Measurements from ENCODE around the gene SETD5.

SETD5 gene

GRCh38 chr3:9409981-9410854, 12.8 kb downstream of the SETD5 start:
- no peak for ATAC-seq
- TF ChIP-seq, protein P1, sequence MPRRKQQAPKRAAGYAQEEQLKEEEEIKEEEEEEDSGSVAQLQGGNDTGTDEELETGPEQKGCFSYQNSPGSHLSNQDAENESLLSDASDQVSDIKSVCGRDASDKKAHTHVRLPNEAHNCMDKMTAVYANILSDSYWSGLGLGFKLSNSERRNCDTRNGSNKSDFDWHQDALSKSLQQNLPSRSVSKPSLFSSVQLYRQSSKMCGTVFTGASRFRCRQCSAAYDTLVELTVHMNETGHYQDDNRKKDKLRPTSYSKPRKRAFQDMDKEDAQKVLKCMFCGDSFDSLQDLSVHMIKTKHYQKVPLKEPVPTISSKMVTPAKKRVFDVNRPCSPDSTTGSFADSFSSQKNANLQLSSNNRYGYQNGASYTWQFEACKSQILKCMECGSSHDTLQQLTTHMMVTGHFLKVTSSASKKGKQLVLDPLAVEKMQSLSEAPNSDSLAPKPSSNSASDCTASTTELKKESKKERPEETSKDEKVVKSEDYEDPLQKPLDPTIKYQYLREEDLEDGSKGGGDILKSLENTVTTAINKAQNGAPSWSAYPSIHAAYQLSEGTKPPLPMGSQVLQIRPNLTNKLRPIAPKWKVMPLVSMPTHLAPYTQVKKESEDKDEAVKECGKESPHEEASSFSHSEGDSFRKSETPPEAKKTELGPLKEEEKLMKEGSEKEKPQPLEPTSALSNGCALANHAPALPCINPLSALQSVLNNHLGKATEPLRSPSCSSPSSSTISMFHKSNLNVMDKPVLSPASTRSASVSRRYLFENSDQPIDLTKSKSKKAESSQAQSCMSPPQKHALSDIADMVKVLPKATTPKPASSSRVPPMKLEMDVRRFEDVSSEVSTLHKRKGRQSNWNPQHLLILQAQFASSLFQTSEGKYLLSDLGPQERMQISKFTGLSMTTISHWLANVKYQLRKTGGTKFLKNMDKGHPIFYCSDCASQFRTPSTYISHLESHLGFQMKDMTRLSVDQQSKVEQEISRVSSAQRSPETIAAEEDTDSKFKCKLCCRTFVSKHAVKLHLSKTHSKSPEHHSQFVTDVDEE (CRISPR knock-in tag; IDR thresholded peaks at IDR 0.05): no peak
- no peak for TF ChIP-seq GLIS3 (CRISPR knock-in tag; IDR thresholded peaks at IDR 0.05)
- no peak for TF ChIP-seq ZFP3 (CRISPR knock-in tag; IDR thresholded peaks at IDR 0.05)
- no peak for TF ChIP-seq BACH2 (CRISPR knock-in tag; IDR thresholded peaks at IDR 0.05; ENCODE audit: borderline replicate concordance)
- TF ChIP-seq ZNF8 (CRISPR knock-in tag; IDR thresholded peaks at IDR 0.05): no peak
- no peak for TF ChIP-seq PPARA (CRISPR knock-in tag; IDR thresholded peaks at IDR 0.05; ENCODE audit: borderline replicate concordance)
- no peak for TF ChIP-seq RARB (CRISPR knock-in tag; IDR thresholded peaks at IDR 0.05)
- TF ChIP-seq ZNF565 (CRISPR knock-in tag; conservative IDR thresholded peaks at IDR 0.05; ENCODE audit: low read depth): no peak
- no peak for TF ChIP-seq SNAI2 (CRISPR knock-in tag; IDR thresholded peaks at IDR 0.05)
- TF ChIP-seq, protein P2, sequence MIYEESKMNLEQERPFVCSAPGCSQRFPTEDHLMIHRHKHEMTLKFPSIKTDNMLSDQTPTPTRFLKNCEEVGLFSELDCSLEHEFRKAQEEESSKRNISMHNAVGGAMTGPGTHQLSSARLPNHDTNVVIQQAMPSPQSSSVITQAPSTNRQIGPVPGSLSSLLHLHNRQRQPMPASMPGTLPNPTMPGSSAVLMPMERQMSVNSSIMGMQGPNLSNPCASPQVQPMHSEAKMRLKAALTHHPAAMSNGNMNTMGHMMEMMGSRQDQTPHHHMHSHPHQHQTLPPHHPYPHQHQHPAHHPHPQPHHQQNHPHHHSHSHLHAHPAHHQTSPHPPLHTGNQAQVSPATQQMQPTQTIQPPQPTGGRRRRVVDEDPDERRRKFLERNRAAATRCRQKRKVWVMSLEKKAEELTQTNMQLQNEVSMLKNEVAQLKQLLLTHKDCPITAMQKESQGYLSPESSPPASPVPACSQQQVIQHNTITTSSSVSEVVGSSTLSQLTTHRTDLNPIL (CRISPR knock-in tag; IDR thresholded peaks at IDR 0.05; ENCODE audit: low read depth): no peak

DNA sequence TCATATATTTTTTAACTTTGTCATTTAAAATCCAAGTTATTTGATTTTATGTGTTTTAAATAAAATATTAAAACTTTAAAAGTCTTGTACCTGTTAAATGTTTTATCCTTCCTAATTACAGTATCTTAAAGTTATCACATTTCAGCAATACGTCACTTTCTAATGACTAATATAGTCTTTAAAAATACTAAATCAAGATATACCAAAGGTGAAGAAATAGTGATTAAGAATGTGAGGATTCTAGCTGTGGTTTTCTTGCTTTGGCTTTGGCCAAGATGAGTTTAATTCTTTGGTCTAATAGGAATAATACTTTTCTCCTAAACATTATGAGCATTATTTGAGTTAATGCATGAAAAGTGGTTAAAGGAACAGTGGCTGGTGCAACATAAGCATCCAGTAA, 13.9 kb downstream of the SETD5 start:
- ATAC-seq: no peak
- no peak for TF ChIP-seq ZNF565 (CRISPR knock-in tag; conservative IDR thresholded peaks at IDR 0.05; ENCODE audit: low read depth)
- TF ChIP-seq, protein P3, sequence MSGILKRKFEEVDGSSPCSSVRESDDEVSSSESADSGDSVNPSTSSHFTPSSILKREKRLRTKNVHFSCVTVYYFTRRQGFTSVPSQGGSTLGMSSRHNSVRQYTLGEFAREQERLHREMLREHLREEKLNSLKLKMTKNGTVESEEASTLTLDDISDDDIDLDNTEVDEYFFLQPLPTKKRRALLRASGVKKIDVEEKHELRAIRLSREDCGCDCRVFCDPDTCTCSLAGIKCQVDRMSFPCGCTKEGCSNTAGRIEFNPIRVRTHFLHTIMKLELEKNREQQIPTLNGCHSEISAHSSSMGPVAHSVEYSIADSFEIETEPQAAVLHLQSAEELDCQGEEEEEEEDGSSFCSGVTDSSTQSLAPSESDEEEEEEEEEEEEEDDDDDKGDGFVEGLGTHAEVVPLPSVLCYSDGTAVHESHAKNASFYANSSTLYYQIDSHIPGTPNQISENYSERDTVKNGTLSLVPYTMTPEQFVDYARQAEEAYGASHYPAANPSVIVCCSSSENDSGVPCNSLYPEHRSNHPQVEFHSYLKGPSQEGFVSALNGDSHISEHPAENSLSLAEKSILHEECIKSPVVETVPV (CRISPR knock-in tag; IDR thresholded peaks at IDR 0.05): no peak
- TF ChIP-seq ESRRG (CRISPR knock-in tag; IDR thresholded peaks at IDR 0.05): no peak
- TF ChIP-seq, protein P4, sequence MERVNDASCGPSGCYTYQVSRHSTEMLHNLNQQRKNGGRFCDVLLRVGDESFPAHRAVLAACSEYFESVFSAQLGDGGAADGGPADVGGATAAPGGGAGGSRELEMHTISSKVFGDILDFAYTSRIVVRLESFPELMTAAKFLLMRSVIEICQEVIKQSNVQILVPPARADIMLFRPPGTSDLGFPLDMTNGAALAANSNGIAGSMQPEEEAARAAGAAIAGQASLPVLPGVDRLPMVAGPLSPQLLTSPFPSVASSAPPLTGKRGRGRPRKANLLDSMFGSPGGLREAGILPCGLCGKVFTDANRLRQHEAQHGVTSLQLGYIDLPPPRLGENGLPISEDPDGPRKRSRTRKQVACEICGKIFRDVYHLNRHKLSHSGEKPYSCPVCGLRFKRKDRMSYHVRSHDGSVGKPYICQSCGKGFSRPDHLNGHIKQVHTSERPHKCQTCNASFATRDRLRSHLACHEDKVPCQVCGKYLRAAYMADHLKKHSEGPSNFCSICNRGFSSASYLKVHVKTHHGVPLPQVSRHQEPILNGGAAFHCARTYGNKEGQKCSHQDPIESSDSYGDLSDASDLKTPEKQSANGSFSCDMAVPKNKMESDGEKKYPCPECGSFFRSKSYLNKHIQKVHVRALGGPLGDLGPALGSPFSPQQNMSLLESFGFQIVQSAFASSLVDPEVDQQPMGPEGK (CRISPR knock-in tag; IDR thresholded peaks at IDR 0.05; ENCODE audit: borderline replicate concordance): no peak
- TF ChIP-seq ZNF8 (CRISPR knock-in tag; IDR thresholded peaks at IDR 0.05): no peak
- TF ChIP-seq TCF4 (CRISPR knock-in tag; IDR thresholded peaks at IDR 0.05; ENCODE audit: borderline replicate concordance): no peak
- TF ChIP-seq ZC3H10 (CRISPR knock-in tag; IDR thresholded peaks at IDR 0.05): no peak
- TF ChIP-seq ZFP3 (CRISPR knock-in tag; IDR thresholded peaks at IDR 0.05): no peak

DNA sequence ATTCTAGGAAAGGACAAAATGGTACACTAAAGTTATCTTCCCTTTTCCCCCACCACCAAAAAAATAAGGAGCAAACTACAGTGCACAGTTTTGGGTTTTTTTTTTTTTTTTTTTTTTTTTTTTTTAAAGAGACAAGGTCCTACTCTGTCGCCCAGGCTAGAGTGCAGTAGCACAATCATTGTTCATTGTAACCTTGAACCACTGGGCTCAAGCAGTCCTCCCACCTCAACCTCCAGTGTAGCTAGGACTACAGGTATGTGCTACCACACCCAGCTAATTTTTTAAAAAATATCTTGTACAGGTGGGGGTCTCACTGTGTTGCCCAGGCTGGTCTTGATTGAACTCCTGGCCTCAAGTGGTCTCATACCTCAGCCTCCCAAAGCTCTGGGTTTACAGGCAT, 14.9 kb downstream of the SETD5 start:
- no peak for TF ChIP-seq CSDC2 (CRISPR knock-in tag; IDR thresholded peaks at IDR 0.05)
- TF ChIP-seq, protein P4 (CRISPR knock-in tag; IDR thresholded peaks at IDR 0.05; ENCODE audit: borderline replicate concordance): no peak
- ATAC-seq: no peak

DNA sequence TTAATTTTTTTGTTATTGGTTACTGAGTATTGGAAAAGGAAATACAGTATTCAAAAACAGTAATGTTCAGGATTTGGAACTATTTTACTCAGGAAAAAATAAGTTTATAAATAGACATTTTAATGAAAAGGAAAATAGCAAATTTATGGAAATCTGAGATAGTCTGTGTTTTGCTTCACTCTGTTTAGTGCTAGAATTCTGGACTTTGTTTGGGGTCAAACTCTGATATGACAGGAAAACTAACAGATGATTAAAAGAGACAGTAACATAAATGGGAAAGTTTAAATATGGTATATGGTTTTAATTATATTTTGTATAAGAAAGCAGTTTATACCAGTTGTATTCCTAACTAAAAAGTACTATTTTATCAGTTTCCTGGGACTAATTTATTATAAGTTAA, 17.4 kb downstream of the SETD5 start:
- TF ChIP-seq RARB (CRISPR knock-in tag; IDR thresholded peaks at IDR 0.05) (no peak), ZNF70 (CRISPR knock-in tag; IDR thresholded peaks at IDR 0.05) (no peak)
- ATAC-seq: no peak
